K562 (cell line): ENCODE measurements around the gene OR8B3.
A peak's percentile ranks its signal among the peaks of the same experiment; 100 is the strongest.

Experiments
- CTCF ChIP-seq, 3 experiments: IDR thresholded peaks in 2 of 3; conservative IDR thresholded peaks in 1 of 3; 2 replicates each; pipeline ENCODE4 v1.5.1; 2011 to 2012; ENCODE audit warnings: low read length in 3 of 3, mild to moderate bottlenecking in 3 of 3, control low read depth in 2 of 3, improper control_type of control experiment in 1 of 3, inconsistent platforms in 1 of 3, low read depth in 1 of 3, mixed read lengths in 1 of 3, moderate library complexity in 1 of 3; ENCODE audit not compliant: insufficient read depth in 2 of 3
- GTF2F1 ChIP-seq: IDR thresholded peaks from 2 replicates; pipeline ENCODE4 v1.6.1; 2011; ENCODE audit warnings: low read depth, low read length, improper control_type of control experiment

- TF ChIP-seq GTF2F1, result no peak
- TF ChIP-seq CTCF (IDR thresholded peaks at IDR 0.05 in 2 of 3, conservative IDR thresholded peaks at IDR 0.05 in 1 of 3; ENCODE audit: insufficient read depth in 2 of 3, low read depth in 1 of 3, low read length in 3 of 3), result peak; percentile 75 to 79 (median 78)
Observed at GRCh38 chr11:124402326-124402922, 3.6 kb upstream of the OR8B3 start.
